CD4-positive, alpha-beta T cell treated with Interleukin-17A for 1 hour (primary cell): ENCODE data around the gene ZNF224.

Source experiments
- DNase-seq: peaks from one replicate; pipeline ENCODE4 v3.0.0-alpha.2; 2020

The ZNF224 gene

GRCh38 chr19:44141191-44142058 is 47.3 kb downstream of the ZNF224 start, which contains the start of gene ZNF234:
ZNF234 (plus strand) TSS chr19:44141554; CDS start chr19:44144633, 3,079 bp downstream.
- peak; percentile 82 for DNase-seq

- no peak for DNase-seq
Measured at GRCh38 chr19:44142059-44142433, 47.9 kb downstream of the ZNF224 start.

GRCh38 chr19:44149776-44150175 is 55.6 kb downstream of the ZNF224 start:
- no peak for DNase-seq

- DNase-seq: no peak
Measured at GRCh38 chr19:44151491-44151890, 57.3 kb downstream of the ZNF224 start.

GRCh38 chr19:44156475-44156874 is 62.3 kb downstream of the ZNF224 start:
- DNase-seq: no peak
